Activated CD4-positive, alpha-beta T cell treated with anti-CD3 and anti-CD28 coated beads, Interleukin-2, amount 50 U/mL, for 24 hours (primary cell): ENCODE measurements around the gene TBC1D17.

Experiments
- DNase-seq, 2 donors: peaks; one replicate each; pipeline ENCODE4 v3.0.0-alpha.2; 2020; ENCODE audit warnings: low read depth in 1 of 2, low spot score in 1 of 2

Gene TBC1D17

GRCh38 chr19:49847731-49848696 is 29.5 kb upstream of the TBC1D17 start:
- DNase-seq: no peak

GRCh38 chr19:49848938-49849337 is 28.6 kb upstream of the TBC1D17 start:
- no peak for DNase-seq

DNA sequence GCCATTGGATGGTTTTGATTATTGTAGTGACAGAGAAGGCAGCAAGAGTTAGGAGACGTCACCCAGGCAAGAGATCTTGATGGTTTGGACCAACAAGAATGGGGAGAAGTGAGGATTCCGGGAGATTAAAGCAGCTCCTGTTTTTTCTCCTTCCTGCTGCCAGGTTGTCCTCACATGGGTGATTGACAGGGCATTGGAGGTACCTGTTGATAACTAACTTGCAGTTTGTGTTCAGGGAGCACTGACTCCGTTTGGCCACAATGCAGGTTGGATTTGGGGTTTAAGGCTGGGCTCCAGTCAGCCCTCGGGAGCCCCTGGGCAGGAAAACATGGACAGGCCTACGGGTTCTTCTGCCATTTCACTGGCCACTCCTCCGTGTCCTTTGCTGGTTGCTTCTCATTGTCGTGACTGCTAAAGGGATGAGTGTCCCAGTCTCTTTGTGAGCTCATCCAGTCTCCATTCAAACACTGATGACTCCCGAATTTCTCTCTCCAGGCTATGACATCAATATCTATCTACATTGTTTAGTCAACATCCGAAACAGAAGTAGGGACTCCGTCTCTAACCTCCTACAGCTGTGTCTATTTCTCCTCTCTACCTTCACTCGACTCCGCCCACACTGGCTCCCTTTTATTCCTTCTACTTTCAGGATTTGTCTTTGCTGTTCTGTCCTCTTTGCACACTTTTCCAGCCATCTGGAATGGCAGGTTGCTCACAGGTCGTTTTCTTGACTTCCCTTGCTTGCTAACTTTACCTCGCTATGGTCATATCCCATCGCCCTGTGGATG is 27.9 kb upstream of the TBC1D17 start:
- DNase-seq: no peak

- DNase-seq: no peak
Observed at GRCh38 chr19:49850221-49850486, 27.3 kb upstream of the TBC1D17 start.

GRCh38 chr19:49850487-49851342 is 26.8 kb upstream of the TBC1D17 start, which contains the start of gene PTOV1:
Gene PTOV1 (plus strand): TSS chr19:49851159.
- DNase-seq: peak; percentile 82 to 84

GRCh38 chr19:49851456-49852259 is 25.8 kb upstream of the TBC1D17 start:
- DNase-seq: no peak

- no peak for DNase-seq
Observed at GRCh38 chr19:49852631-49853126, 24.8 kb upstream of the TBC1D17 start.

GRCh38 chr19:49853852-49854377 is 23.6 kb upstream of the TBC1D17 start:
- DNase-seq: no peak

DNA sequence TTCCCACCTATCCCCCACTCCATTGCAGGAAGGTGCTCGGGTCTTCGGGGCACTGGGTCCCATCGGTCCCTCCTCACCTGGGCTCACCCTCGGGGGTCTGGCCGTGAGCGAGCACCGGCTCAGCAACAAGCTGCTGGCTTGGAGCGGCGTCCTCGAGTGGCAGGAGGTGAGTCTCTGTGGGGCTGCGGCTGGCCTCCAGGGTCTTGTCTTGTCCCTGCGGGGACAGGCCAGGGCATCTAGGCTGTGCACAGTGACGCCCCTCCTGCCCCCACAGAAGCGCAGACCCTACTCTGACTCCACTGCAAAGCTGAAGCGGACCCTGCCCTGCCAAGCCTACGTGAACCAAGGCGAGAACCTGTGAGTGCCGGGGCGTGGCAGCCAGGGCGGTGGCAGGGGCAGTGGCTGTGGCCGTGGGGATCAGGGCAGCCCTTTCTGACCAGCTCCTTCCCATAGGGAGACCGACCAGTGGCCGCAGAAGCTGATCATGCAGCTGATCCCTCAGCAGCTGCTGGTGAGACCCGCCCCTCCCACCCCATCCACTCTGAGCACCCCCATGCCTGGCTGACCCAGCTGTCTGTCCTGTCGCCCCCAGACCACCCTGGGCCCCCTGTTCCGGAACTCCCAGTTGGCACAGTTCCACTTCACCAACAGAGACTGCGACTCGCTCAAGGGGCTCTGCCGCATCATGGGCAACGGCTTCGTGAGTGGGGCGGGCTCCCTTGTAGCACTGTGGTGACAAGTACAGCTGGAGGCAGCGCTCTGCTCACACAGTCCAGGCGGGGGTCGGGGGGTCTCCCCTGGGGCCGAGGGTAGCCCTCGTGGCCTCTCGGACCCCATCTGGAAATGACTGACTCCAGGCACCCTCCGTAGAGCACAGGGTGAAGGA is 22.9 kb upstream of the TBC1D17 start:
- DNase-seq: no peak

GRCh38 chr19:49855277-49855675 is 22.2 kb upstream of the TBC1D17 start:
- DNase-seq: no peak

GRCh38 chr19:49855676-49856573 is 21.6 kb upstream of the TBC1D17 start:
- DNase-seq: no peak

GRCh38 chr19:49856574-49857021 is 20.9 kb upstream of the TBC1D17 start:
- DNase-seq: no peak

- no peak for DNase-seq
Observed at GRCh38 chr19:49857061-49857837, 20.3 kb upstream of the TBC1D17 start.

DNA sequence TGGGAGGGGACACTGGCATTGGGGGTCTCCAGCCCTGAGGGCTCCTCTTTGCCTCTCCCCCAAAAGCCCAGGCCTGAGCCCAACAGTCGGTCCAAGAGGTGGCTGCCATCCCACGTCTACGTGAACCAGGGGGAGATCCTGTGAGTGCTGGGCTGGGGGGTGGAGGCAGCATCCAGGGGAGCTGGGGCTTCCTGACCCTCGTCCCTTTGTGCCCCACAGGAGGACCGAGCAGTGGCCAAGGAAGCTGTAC is 19.7 kb upstream of the TBC1D17 start:
- no peak for DNase-seq

GRCh38 chr19:49858088-49858985 is 19.2 kb upstream of the TBC1D17 start:
- no peak for DNase-seq

GRCh38 chr19:49859682-49860335 is 17.7 kb upstream of the TBC1D17 start:
- DNase-seq: no peak
